ENCODE results near the gene DARS1.
"Not testable (repeated sequence)": the region's sequence is repeated elsewhere in the genome, so short reads cannot be mapped to it uniquely, and the experiment has no call there.

Gene DARS1

DNA sequence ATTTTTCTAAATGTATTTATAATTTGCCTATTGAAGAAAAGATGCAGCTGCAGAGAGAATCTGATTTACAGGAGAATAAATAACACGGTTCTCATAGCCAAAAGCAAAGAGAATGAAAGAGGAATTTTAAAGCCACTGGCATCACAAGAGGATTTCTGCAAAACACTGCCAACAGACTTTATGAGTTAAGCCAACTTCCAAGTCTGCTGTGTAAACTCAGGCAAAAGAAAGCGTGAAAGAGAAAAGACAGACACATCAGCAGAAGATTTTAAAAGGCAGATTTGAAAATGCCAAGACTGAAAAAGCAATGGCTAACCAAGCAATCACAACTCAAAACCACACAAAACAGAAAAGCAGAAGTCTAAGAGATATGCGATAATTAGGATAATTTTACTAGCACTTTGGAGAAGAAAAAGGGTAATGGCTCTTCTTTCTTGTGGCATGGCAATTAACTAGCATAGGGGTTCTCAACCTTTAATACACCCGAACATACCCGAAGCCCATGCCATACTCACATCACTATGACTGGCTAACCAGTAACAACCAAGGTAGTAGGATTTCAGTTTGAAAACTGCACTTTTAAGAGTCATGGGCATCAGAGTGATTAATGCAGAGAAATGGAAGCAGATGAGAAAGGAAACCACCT is 4.9 kb downstream of the DARS1 start:
- Mint-ChIP-seq H3K27me3 (no peaks in the 10 kb centered on the region), H3K27ac (peak overlapping the region; percentile 13), H3K9me3 (no peaks in the 10 kb centered on the region), H3K4me3 (no peak overlapping the region), H3K36me3 (ENCODE audit: low read depth) (peaks cover 63% of the 10 kb centered on the region), H3K4me1 (peaks cover 59% of the 10 kb centered on the region)
- no peak for DNase-seq
- no peak for ATAC-seq

GRCh38 chr2:135975702-135976101 is 9.7 kb downstream of the DARS1 start:
- Mint-ChIP-seq H3K27me3 (no peaks in the 10 kb centered on the region), H3K36me3 (ENCODE audit: low read depth) (peaks cover 74% of the 10 kb centered on the region), H3K9me3 (peaks cover 12% of the 10 kb centered on the region), H3K4me3 (no peak overlapping the region), H3K27ac (no peak overlapping the region), H3K4me1 (peaks cover 47% of the 10 kb centered on the region)
- DNase-seq (no peak), ATAC-seq (no peak)

DNA sequence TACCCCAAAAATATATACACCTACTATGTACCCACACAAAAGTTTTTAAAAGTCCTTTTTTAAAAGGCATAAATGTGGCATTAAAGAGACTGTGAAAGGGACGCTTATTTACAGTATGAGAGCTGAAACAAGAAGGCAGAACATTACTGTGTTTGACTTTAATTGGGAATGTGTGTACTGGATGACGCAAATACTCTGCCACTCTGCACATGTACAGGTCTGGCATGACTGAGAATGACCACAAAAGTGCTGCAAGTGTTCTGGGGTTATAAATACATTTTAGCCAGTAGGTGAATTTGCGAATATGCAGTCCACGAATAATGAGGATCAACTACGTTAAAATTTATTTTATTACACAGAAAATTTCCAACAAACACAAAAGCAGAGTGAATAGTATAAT is 11.4 kb downstream of the DARS1 start:
- H3K27me3 Mint-ChIP-seq = no peaks in the 10 kb centered on the region
- peaks cover 41% of the 10 kb centered on the region for H3K4me1 Mint-ChIP-seq
- peaks cover 12% of the 10 kb centered on the region for H3K9me3 Mint-ChIP-seq
- DNase-seq (no peak), ATAC-seq (no peak)
- no peak overlapping the region for H3K4me3 Mint-ChIP-seq
- H3K36me3 Mint-ChIP-seq (ENCODE audit: low read depth) = peaks cover 78% of the 10 kb centered on the region
- no peak overlapping the region for H3K27ac Mint-ChIP-seq

GRCh38 chr2:135969655-135970387 is 15.6 kb downstream of the DARS1 start:
- H3K36me3 Mint-ChIP-seq (ENCODE audit: low read depth) = peaks cover 65% of the 10 kb centered on the region
- no peak overlapping the region for H3K27ac Mint-ChIP-seq
- ATAC-seq = no peak
- DNase-seq = no peak
- H3K4me3 Mint-ChIP-seq = no peak overlapping the region
- H3K4me1 Mint-ChIP-seq = peaks cover 32% of the 10 kb centered on the region
- no peaks in the 10 kb centered on the region for H3K27me3 Mint-ChIP-seq
- H3K9me3 Mint-ChIP-seq = peaks cover 12% of the 10 kb centered on the region

GRCh38 chr2:135965756-135966155 is 19.7 kb downstream of the DARS1 start:
- Mint-ChIP-seq H3K4me1 (peaks cover 46% of the 10 kb centered on the region), H3K36me3 (ENCODE audit: low read depth) (peaks cover 47% of the 10 kb centered on the region), H3K9me3 (no peaks in the 10 kb centered on the region), H3K27me3 (no peaks in the 10 kb centered on the region), H3K27ac (no peak overlapping the region), H3K4me3 (no peak overlapping the region)
- DNase-seq (no peak), ATAC-seq (no peak)

DNA sequence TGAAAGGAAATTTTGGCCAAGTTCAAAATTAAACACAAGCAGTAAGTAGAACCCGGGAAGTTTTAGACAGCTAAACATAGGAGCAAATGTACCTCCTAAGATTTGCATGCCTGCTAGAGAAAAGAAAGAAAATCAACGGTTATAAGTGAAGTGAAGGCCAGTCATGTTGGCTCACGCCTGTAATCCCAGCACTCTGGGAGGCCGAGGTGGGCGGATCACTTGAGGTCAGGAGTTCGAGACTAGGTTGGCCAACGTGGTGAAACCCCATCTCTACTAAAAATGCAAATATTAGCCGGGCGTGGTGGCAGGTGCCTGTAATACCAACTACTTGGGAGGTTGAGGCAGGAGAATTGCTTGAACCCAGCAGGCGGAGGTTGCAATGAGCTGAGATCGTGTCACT is 21.0 kb downstream of the DARS1 start:
- H3K9me3 Mint-ChIP-seq = not testable (repeated sequence)
- peaks cover 50% of the 10 kb centered on the region for H3K4me1 Mint-ChIP-seq

DNA sequence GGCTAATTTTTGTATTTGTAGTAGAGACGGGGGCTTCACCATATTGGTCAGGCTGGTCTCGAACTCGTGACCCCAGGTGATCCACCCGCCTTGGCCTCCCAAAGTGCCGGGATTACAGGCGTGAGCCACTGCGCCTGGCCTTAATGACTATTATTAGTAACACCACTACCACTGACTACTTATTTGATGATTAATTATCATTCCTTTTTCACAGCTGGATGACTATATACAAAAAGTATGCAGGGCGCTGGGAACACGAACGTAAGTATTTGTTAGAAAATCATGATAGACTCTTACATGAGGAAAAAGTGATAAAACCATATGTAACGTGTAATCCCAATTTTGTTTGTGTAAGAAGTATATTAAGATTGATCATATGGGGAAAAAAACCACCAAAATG is 21.6 kb downstream of the DARS1 start:
- Mint-ChIP-seq H3K9me3 (no peaks in the 10 kb centered on the region), H3K4me1 (peaks cover 50% of the 10 kb centered on the region), H3K27ac (no peak overlapping the region), H3K36me3 (ENCODE audit: low read depth) (peaks cover 45% of the 10 kb centered on the region), H3K4me3 (no peak overlapping the region), H3K27me3 (no peaks in the 10 kb centered on the region)
- DNase-seq = no peak
- ATAC-seq = no peak

More for the DNA sequence above, 21.0 kb downstream of the DARS1 start:
- H3K27me3 Mint-ChIP-seq, H3K27ac Mint-ChIP-seq, H3K4me3 Mint-ChIP-seq, ATAC-seq, DNase-seq: not testable (repeated sequence)
- peaks cover 45% of the 10 kb centered on the region for H3K36me3 Mint-ChIP-seq (ENCODE audit: low read depth)

DNA sequence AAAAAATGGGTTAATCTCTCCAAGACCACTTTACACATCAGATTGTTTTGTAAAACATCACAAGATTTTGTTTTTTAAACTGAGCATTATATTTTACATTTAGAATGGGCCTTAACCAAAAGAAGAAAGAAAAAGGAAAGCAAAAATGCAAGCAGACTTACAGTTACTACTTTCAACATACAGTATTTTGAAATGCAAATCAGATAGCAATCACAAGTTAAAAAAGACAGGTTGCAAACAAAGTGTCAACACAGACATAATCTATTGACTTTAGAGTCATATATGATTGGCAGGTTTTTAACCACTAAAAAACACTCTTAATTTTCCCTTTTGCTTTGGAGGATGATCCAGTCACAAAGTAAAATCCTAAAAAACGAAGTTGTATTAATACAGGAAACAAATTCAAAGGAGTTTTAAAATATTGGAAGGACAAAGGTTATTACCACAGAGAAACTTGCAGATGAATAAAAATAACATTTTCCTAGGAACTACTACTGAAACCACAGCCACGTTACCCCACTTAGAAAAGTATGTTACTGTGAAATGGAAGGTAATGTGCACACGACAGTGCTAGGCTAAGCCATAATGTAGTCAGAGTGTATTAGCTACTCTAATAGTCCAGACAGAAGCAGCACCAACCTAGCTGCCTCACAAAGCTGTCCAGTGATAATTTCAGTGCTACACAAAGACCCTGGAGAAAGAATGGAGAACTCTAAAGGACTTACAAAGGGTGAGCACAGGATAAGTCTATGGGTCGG is 22.9 kb downstream of the DARS1 start:
- Mint-ChIP-seq H3K4me1 (peaks cover 48% of the 10 kb centered on the region), H3K36me3 (ENCODE audit: low read depth) (peaks cover 45% of the 10 kb centered on the region)
- ATAC-seq = peak; percentile 68

GRCh38 chr2:135960656-135961551 is 24.5 kb downstream of the DARS1 start:
- Mint-ChIP-seq H3K4me3 (no peak overlapping the region), H3K27me3 (no peaks in the 10 kb centered on the region), H3K4me1 (peaks cover 52% of the 10 kb centered on the region), H3K9me3 (no peaks in the 10 kb centered on the region), H3K36me3 (ENCODE audit: low read depth) (peaks cover 48% of the 10 kb centered on the region), H3K27ac (peak overlapping the region; percentile 7)
- ATAC-seq = peak; percentile 66
- DNase-seq = no peak

More for the DNA sequence above, 22.9 kb downstream of the DARS1 start:
- Mint-ChIP-seq H3K27ac (peak overlapping the region; percentile 76), H3K27me3 (no peaks in the 10 kb centered on the region), H3K9me3 (no peaks in the 10 kb centered on the region), H3K4me3 (peak overlapping the region; percentile 3)
- DNase-seq = no peak

GRCh38 chr2:135960150-135960549 is 25.3 kb downstream of the DARS1 start:
- Mint-ChIP-seq H3K27ac (no peak overlapping the region), H3K36me3 (ENCODE audit: low read depth) (peaks cover 51% of the 10 kb centered on the region), H3K4me1 (peaks cover 51% of the 10 kb centered on the region), H3K27me3 (no peaks in the 10 kb centered on the region), H3K9me3 (no peaks in the 10 kb centered on the region), H3K4me3 (no peak overlapping the region)
- ATAC-seq (no peak), DNase-seq (no peak)

DNA sequence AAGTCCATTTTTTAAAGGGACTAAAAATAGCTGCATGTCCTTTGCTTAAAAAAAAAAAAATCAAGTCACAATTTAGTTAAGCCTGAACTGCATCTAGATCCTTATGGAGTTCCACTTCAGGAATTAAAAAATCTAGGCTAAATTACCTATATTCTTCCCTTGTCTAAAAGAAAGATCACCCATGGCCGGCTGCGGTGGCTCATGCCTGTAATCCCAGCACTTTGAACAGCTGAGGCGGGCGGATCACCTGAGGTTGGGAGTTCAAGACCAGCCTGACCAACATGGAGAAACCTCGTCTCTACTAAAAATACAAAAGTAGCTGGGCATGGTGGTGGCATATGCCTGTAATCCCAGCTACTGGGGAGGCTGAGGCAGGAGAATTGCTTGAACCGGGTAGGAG is 26.5 kb downstream of the DARS1 start:
- not testable (repeated sequence) for H3K4me3 Mint-ChIP-seq, DNase-seq, H3K27me3 Mint-ChIP-seq, H3K27ac Mint-ChIP-seq, H3K9me3 Mint-ChIP-seq, ATAC-seq
- H3K4me1 Mint-ChIP-seq = peaks cover 54% of the 10 kb centered on the region
- H3K36me3 Mint-ChIP-seq (ENCODE audit: low read depth) = peaks cover 55% of the 10 kb centered on the region

DNA sequence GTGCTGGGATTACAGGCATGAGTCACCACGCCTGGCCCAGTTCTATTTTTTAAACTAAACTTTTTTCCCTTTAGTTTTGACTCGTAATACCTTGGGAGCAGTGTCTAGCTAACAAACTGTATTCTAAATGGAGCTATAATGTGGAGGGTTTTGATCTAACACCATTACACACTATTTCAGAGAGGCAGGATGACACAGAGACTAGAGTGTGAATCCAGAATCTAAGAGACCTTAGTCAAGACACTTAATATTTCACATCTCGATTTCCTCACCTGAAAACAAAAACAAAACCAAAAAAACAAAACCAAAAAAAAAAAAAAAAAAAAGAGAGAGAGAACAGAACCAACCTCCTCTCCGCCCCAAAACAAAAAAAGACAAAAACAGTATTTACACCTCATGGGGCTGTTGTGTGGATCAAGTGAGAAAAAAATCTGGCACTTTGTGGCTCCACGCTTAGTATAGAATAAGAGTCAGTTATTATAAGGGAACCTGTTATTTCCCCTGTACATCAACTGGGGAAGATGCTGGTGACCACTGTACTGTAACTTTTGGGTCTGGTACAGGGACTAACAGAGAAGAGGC is 31.3 kb downstream of the DARS1 start:
- H3K9me3 Mint-ChIP-seq = peaks cover 5% of the 10 kb centered on the region
- no peak overlapping the region for H3K4me3 Mint-ChIP-seq
- H3K27me3 Mint-ChIP-seq = no peaks in the 10 kb centered on the region
- no peak overlapping the region for H3K27ac Mint-ChIP-seq
- H3K4me1 Mint-ChIP-seq = peaks cover 39% of the 10 kb centered on the region
- ATAC-seq (no peak), DNase-seq (no peak)
- peaks cover 53% of the 10 kb centered on the region for H3K36me3 Mint-ChIP-seq (ENCODE audit: low read depth)

DNA sequence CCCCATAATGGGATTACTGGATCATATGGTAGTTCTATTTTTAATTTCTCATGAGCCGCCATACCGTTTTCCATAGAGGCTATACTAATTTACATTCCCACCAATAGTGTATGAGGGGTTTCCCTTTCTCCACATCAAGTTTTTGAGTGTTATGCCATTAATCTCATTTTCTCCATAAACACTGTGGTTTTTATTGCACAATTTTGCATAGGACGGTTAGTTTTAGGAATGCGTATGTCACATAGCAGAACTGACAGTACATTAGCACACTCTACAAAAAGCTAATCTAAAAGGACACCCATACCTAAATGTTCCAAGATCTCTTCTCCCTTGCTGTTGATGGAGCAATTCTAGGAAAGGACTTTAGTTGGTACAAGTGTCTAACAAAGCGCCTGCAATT is 32.5 kb downstream of the DARS1 start:
- DNase-seq = no peak
- Mint-ChIP-seq H3K36me3 (ENCODE audit: low read depth) (peaks cover 56% of the 10 kb centered on the region), H3K4me1 (peaks cover 52% of the 10 kb centered on the region), H3K27ac (no peak overlapping the region), H3K27me3 (no peaks in the 10 kb centered on the region), H3K4me3 (no peak overlapping the region), H3K9me3 (peaks cover 5% of the 10 kb centered on the region)
- ATAC-seq = no peak

Data from activated naive CD8-positive, alpha-beta T cell treated with anti-CD3 and anti-CD28 coated beads, Interleukin-2, amount 50 U/mL, for 24 hours (primary cell).